AG08396 (cell line): ENCODE measurements around the gene PACS1.
"Not testable (repeated sequence)": the region's sequence is repeated elsewhere in the genome, so short reads cannot be mapped to it uniquely, and the experiment has no call there.

Experiments used
- DNase-seq: peaks from one replicate; pipeline ENCODE4 v3.0.0; 2012; ENCODE audit warnings: low spot score, mixed read lengths

PACS1 gene

DNA sequence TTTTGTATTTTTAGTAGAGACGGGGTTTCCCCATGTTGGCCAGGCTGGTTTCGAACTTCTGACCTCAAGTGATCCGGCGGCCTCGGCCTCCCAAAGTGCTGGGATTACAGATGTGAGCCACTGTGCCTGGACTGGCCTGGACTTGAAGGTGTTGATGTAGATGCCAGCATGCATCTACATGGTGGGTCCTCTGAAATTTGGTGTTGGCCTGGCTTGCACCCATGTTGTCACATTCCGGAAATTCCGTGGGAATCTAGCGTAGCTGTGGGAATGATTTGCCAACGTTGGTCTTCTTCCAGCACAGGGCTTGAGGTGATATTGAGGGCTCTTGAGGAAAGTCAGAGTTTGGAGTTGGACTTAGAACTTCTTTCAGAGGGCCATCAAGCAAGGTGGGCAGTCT, 6.5 kb downstream of the PACS1 start:
- DNase-seq, result no peak

DNA sequence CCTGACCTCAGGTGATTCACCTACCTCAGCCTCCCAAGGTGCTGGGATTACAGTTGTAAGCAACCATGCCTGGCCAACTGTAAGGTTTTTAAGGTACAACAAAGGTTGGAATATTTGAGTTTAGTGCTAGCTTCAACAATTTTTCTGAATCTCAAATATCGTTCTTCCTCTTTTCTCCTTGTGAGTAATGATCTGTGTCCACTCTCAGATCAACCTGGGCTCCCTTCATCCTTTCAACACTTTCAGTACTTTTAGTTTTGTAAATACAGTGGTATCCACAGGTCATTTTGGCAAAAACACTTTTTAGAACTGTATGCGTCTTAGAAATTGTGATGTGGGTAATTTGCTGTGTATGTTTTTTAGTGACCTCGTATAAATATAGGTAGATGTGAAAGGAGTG, 7.9 kb downstream of the PACS1 start:
- DNase-seq, result no peak

GRCh38 chr11:66078949-66079348, 8.9 kb downstream of the PACS1 start:
- not testable (repeated sequence) for DNase-seq

DNA sequence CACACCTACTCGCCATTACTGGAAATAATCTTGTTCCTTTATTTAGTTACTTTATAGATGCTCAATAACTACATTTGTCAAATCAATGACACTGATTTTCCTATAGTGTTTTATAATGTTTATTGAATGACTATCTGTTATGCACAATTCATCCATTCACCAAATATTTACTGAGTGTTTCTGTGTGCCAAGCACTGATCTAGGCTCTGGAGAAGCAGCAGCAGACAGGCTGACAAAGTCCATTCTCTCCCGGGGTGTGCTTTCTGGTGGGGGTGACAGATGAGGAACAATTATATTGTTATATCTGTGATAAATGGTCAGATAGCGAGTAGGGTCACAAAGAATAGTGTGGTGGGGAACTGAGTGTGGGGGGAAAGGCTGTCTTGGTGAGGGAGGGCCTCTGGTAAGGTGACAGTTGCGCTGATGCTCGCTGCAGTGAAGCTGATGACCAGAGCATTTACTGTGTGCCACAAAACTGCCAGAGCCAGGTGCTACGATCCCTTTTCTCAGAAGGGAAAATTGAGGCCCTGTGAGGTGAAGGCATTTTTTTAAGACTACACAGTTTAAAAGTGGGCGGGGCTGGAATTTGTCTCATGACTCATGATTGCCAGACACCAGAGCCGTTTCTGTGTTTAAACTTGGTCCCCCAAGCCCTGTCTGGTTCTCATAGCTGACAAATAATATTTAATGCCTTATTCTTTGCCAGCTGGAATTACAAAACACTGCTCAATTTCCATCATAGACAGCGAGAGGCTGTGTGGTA, 10.2 kb downstream of the PACS1 start:
- DNase-seq, result peak; percentile 80

DNA sequence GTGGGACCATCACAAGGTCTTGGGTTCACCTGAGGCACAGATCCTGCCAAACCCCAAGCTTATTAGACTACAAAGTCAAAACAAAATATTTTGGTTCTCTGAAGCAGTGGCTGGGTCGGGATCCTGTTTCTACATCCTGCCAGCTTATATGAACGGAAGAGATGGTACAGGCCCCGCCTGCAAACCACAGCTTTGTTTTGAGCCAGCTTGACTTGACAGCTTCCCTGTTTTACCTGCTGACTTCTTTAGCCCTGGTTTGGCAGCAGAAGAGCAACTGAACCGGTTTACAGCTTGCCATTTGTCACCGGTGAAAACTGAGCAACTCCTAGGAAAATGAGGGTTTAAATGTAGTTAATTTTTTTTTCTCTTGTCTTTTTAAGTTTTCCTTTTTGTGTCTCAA, 11.4 kb downstream of the PACS1 start:
- no peak for DNase-seq

DNA sequence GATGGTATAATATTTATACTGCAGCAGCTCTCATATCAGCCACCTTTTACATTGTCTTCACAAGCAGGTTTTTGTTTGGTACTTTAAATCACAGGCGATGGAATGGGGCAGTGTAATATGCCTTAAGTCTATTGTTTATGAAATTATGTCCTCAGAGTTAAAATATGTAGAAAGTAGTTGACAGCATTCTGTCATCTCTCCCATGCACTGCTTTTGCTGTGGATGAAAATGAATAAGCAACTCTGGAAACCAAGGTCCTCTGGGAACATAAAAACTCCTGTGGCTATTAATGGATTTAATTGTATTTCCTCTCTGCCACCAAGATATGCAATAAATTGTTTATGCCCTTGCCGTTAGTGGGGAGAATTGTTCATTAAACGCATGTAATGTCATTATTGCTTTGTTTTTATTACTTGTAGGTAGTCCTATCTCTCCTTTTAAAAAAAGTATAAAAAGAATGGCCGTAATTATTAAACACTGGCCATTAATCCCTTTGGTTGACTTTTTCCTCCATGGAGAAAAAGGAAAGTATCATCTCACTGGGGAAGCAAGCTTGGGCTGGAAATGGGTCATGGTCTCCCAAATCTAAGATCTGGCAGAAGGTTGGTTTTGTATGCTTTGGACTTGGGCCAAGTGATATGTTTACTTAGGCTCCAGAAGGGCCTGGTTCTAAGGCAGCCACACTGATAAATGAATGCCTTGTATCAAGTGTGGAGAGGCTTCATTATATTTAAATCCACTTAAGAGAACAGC, 13.1 kb downstream of the PACS1 start:
- no peak for DNase-seq

GRCh38 chr11:66083767-66084166, 13.7 kb downstream of the PACS1 start:
- no peak for DNase-seq

DNA sequence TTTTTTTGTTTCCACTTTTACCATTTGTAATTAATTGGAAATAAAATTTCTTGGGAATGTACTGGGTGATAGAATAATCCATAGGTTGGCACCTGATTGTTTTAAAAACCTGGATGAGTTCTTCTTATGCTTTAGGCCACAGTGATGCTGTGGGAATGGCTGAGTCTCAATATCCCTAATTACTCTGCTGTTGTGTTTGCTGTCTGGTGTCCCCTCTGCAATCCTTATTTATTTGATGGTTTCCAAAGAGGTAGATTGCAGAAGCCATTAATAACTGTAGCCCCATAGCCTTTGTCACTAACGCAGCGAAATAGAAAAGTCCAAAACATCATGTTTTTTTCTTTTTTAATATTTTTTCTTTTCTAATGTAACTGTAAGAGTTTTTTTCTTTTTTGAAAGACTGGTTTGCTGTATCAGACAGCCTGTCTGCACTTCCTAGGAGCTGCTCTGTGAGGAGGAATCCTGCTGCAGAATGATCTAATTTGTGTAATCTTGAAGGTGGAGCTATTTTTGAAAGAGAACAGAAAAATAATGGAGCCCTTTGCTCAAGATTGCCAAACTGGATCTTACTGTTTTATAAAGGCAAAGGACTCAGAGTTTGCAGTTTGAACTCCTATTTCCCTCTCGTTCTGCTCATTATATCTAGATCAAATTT, 14.9 kb downstream of the PACS1 start:
- no peak for DNase-seq

- no peak for DNase-seq
These were observed 17.3 kb downstream of the PACS1 start for GRCh38 chr11:66087148-66087908.

- DNase-seq, result no peak
These were observed 19.0 kb downstream of the PACS1 start for GRCh38 chr11:66089067-66089466.

DNA sequence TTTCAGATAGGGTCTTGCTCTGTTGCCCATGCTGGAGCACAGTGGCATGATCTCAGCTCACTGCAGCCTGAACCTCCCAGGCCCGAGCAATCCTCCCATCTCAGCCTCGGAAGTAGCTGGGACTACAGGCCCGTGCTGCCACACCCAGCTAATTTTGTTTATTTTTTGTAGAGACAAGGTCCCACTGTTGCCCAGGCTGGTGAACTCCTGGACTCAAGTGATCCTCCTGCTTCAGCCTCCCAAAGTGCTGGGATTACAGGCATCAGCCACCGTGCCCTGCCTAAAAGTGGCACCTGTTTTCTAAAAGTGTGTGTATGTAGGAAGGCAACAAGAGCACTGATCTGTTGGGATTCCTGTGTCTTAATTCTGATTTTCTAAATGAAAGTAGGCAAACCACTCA, 20.2 kb downstream of the PACS1 start:
- no peak for DNase-seq

GRCh38 chr11:66092125-66092524, 22.1 kb downstream of the PACS1 start:
- not testable (repeated sequence) for DNase-seq

GRCh38 chr11:66099746-66100145, 29.7 kb downstream of the PACS1 start:
- not testable (repeated sequence) for DNase-seq

DNA sequence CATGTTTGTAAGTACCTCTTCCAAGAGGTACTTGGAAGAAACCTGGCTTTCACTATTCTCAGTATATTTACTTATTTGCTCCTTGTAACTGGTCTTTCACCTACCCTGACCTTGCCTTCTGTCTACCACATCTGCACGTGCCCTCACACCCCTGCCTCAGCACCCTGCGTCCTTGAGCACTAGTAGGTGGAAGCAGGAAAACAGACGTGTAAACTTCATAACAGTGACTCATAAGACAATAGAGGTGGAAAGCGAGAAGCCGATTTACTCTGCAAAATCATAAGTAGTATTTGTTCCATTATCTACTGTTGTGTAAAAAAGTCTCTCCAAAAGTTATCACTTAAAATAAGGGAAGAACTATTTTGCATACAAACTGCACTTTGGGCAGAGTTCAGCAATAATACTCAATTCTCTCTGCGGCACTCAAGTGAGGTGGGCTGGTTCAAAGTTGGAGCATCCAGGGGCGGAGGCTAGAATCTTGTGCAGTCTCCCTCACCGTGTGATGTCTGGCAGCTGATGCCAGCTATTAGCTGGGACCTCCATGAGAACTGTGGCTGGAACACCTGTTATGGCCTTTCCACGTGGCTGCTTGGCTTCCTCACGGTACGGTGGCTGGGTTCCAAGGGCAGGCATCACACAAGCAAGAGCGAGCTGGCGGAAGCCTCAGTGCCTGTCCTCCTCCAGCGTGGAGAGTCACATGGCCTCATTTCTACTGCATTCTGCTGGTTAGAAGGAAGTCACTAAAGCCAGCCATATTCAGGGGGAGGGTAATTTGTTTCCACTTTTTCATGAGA, 30.4 kb downstream of the PACS1 start:
- no peak for DNase-seq

- DNase-seq, result no peak
These were observed 31.0 kb downstream of the PACS1 start for GRCh38 chr11:66101066-66101464.

DNA sequence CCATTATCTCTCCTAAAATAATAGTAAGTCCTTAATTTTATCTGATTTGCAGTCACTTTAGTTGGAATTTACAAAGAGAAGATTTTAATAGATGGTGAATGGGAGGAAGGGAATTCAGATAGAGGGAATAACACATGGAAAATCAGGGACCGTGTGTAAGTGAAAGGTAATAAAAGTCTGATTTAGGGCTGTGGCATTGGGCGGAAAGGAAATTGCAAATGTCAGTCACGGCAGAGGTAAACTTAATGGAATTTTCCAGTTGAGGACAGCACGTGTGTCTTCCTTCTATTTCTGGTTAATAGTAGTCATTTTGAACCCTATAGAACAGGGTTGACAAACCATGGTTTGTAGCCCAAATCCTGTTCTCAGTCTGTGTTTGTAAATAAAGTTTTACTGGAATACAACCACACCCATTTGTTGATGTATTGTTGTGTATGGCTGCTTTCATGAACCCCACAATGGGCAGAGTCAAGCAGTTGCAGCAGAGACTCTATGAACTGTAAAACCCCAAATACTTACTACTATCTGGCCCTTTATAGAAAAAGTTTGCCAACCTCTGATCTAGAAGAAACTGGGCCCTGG, 34.1 kb downstream of the PACS1 start:
- no peak for DNase-seq

DNA sequence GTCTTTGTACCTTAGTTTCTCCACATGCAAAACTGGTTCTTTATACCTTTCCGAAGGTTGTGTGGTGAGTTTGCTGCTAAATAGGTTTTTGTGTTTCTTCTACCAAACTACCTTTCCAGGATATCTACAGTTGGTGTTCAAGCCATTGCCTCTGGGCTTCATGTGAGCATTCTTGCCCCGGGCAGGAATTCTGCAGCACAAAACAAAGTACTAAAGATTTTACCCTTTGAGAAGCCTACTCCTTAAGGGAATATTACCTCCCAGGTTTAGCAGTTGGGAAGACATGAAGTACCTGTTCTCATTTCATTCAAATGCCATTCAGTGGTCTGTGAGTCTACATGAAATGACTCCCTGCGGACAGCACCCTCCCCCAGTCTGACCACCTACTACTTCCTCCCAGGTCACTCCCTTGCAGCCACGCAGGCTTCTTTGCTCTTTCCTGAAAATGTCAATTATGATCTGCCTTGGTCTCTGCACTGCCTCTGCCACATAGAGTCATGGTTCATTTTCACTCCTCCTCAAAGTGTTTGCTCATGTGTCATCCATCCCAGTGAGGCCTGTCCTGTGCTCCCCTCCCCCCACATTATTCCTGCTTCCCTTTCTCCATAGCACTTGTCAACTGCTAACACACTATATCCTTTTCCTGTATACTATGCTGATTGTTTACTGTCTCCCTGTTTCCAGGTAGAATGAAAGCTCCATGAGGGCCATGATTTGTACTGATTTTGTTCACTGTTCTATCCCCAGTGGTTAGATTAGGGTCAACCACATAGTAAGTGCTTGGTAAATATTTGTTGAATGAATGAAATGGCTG, 36.9 kb downstream of the PACS1 start:
- DNase-seq, result no peak

- DNase-seq, result no peak
These were observed 37.8 kb downstream of the PACS1 start for GRCh38 chr11:66107600-66108510.

- no peak for DNase-seq
These were observed 39.2 kb downstream of the PACS1 start for GRCh38 chr11:66109294-66109693.
